GM19463 (cell line): ENCODE results near the gene CDCP1.
"Not testable (repeated sequence)": the region's sequence is repeated elsewhere in the genome, so short reads cannot be mapped to it uniquely, and the experiment has no call there.

ENCODE experiments used
- ATAC-seq: cut with Tn5 transposase; IDR thresholded peaks from one replicate; pipeline ENCODE4 v1.9.1; 2021; ENCODE audit warnings: mild to moderate bottlenecking, moderate library complexity; ENCODE audit not compliant: unreplicated experiment

Gene CDCP1

DNA sequence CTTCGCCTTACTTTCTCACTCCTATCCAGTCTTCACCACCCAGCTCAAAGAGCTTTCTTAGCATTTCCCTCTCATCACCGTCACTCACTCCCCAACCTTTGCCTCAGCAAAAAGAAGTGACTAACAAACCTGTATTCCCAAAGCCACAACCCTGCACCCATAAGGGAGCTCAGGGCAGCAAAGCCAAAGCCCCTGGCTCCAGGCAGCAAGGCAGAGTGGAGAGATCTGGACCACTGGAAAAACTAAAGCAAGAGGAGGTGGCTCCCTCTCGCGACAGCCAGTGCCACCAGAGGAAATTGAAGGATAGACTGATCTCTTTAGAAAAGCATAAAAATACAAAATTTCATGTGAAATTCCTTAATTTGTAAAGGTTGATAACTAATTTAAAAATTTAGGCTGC, 25.1 kb upstream of the CDCP1 start:
- no peak for ATAC-seq

DNA sequence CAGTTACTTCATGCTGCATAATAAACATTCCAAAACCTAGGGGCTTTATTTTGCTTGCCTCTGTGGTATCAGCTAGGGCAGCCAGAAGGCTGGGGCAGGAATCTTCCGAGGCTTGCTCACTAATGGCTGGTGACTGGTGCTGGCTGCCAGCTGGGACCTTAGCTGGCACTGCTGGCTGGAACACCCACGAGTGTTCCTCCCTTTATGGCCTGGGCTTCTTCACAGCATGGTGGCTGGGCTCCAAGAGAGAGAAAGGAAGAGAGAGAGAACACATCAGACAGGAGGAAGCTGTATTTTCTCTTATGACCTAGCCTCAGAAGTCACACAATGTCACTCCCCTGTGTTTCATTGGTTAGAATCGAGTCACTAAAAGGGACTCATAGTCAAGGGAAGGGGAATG, 23.9 kb upstream of the CDCP1 start:
- no peak for ATAC-seq

DNA sequence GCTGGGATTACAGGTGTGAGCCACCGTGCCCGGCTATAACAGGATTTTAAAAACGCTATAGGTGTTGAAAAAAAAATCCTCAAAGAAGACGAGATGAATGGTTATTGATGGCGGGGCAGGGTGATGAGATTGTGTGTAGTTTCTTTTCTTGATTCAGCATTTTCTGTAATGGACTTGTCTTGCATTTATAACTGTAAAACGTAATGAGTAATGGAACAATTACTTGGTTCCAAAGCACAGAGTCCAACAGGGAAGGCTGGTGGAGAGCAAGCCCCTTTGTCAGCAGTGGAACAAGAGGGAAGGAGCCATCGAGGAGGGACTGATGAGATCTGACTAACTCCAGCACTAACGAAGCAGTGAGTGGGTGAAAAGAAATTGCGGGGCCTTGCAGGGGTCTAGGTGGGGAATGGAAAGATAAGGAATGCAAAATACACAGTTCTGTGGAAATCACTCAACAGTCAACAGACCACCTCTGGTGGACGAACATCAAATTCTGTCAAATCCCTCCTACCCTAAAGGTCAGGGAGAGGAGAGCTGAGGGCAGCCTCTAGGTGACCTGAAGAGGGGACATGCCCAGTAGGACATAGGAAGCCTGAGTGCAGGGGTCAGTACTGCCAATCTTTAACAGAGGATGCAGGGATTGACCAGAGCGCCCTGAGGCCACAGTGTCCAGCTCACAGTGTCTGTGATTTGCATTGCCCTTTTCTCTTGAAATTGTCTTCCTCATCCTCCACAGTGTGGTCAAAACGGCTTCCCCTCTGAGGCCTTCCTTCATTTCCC, 23.1 kb upstream of the CDCP1 start:
- ATAC-seq: no peak

DNA sequence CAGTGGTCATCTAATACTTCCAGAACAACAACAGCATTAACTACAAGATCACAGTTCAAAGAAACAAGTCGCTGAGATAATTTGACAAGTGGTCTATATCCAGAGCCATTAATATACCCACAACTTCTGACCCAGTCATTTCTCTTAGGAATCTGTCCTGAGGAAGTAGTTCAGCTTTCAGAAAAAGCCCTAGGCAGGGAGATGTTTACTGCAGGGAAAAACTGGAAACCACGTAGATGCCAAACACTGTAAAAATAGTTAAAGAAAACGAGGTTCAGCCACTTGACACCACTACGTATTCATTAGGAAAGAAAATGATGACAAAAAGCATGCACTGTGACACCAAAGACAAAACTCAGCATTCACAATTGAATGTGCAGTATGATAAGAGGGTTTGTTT, 22.3 kb upstream of the CDCP1 start:
- ATAC-seq: no peak

DNA sequence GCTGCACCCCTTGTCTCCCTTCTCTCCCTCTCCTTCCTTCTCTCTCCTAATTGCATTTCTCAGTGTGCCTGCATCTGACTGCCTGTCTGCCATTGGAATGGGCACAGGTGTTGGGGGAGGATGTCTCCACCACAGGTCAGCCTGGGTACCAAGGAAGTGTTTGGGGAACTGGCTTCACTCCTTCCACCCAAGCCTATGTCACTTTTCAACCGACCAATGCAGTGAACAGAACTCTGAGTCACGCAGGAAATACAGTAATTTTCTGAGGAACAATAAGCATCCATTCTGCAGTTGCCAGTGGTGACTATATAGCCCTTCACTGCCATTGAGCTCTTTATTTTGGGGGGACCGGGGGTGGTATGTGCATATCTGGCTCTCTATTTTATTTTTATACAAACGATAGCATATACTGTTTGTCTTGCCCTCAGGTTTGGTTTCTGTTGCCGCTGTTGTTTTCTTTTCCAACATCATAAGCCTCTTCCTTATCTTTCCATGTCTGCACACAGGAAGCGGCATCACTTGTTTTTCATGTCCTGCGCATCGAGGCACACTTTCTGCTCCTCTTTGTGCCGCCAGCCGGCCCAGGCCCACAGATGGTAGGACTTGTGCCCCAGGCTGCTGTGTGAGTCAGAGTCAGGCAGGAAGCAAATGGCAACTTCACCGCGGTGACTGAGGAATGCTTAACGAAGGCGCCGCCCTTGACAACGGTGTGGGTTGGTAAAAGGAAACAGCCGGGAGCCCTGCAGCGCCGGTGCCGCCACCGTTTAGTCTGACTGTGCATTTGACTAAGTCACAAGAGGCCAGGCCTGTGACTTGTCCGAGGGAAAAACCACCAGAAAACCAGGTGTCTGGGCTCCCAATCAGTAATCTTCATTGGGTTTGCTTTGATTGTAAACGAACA, 21.1 kb upstream of the CDCP1 start:
- peak; percentile 94 for ATAC-seq

DNA sequence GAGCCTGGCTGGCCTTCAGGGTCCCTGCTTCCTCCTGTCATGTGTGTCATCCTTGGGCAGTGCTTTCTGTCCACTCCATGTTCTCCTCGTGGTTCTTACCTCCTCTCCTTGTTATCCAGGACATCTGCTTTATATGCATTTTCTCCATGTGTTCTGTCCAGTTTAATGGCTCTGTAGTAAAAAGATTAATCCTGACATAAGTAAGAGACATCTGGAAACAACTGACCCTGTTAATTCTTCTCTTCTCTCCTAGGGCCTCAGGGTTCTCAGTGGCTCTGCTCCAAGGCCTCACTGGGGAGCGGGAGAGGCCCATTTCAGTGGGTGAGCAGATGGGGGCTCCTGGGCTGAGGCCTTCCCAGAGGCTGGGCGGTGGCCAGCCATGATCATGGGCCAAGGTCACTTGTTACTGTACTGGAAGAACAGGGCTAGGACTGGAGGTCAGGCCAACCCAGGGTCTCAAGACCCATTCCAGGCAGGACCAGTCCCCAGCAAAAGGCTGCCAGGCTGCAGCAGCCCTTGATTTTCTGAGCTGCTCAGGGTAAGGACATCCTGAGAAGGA, 20.2 kb upstream of the CDCP1 start:
- no peak for ATAC-seq

DNA sequence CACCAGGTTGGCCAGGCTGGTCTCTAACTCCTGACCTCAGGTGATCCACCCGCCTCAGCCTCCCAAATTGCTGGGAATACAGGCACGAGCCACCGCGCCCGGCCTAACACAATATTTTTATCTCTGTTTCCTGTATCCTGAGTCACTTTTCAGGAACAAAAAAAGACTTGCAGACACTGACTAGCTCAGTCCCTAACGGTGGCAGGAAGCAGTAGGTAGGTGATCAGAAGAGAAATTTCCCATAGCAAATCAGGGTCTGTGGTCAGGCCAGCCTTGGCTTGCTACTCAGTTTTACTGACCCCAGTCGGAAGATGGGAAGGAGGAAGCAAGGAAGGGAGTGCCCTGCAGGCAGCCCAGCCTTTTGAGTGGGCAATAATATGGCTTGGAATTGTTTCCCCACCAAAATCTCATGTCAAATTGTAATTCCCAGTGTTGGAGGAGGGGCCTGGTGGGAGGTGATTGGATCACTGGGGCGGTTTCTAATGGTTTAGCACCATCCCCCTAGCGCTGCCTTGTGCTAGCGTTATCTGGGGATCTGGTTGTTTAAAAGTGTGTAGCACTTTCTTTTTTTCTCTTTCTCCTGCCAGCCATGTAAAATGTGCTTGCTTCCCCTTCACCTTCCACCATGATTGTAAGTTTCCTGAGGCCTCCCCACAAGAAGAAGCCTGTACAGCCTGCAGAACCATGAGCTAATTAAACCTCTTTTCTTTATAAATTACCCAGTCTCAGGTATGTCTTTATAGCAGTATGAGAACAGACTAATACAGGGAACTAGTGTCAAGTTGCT, 19.5 kb upstream of the CDCP1 start:
- no peak for ATAC-seq

DNA sequence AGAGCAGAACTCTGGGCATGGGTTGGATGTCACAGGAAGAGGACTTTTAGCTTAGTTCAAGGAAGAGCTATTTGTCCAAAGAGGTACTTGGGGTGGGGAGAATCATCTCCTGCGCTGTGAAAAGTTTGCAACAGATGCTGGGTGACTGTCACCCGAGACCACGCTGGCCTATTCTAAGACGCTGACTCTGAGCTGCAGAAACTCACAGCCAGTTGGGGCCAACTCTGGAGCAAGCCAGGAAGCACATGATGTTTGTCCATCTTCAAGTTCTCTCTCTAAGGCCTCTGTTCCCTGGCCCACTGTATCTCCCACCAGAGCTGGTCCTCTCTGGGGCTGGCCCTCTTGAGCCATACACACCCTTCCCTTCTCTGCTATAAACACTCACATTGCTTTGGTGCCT, 17.9 kb upstream of the CDCP1 start:
- ATAC-seq: no peak

DNA sequence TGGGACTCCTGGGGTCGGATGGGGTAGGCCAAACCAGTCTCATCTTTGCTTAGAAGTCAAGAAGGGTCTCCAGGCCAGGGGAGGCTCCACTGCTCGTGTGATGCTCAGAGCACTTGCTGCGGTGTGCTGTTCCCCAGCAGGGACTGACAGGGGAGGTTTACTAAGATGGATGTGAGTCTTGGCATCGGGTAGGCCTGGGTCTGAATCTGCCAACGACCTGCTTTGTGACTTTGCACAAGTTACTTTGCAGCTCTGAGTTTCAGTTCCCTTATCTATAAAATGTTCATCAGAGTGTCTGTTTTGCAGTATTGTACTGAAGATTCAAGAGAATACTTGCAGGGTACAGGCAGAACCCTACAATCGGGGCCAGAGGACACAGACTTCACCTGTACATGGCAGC, 17.3 kb upstream of the CDCP1 start:
- peak; percentile 55 for ATAC-seq

DNA sequence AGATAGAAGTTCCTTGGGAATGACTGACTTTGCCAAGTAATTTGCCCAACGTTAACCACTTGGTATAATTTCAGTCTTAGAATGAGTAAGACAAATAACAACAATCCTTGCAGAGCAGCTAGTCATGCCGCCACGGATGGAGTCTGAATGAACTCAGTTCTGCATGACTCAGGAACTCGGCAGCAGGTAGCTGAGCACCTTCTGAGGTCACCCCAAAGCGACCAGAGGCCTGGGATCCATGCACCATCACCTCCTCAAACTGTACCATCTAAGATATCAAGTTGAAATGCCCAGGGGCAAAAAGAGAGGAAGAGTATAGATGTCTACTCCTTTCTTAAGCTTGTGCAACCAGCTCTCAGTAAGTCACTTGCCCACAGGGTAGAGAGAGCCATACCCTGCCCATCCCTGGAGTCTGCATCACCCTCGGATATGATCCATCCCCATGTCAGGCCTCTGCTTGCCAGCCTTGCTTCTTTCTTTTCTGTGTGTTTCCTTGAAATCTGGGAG, 8.5 kb upstream of the CDCP1 start:
- no peak for ATAC-seq

DNA sequence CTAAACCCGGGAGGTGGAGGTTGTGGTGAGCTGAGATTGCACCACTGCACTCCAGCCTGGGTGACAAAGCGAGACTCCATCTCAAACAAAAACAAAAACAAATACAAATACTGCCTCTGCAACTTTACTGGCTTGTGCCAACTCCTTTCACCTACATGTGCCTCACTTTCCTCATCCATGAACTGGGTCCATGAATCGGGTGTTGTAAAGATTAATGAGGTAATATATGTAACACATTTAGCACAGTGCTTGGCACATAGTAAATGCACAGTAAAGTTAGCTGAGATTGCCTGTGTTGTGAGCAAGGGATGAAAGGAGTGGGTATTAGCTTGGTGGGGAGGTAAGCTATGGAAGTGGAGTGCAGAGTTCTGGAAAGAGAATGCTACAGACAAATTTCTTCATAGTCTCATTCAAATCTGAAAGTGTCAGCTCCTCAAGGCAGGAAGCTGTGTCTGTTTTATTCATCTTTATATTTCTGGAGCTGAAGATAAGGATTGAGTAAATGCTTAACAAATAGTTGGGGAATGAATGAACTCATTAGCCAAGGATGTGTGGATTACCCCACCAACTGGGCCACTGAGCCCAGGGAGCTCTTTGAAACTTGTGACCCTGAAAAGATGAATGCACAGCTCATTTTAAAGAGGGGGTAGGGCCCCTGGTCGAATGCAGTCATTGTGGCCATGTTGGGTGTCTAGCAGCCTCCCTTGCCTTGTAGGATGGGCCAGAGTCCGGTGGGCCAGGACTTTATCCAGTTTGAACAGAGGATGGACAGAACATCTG, 7.7 kb upstream of the CDCP1 start:
- ATAC-seq: no peak

DNA sequence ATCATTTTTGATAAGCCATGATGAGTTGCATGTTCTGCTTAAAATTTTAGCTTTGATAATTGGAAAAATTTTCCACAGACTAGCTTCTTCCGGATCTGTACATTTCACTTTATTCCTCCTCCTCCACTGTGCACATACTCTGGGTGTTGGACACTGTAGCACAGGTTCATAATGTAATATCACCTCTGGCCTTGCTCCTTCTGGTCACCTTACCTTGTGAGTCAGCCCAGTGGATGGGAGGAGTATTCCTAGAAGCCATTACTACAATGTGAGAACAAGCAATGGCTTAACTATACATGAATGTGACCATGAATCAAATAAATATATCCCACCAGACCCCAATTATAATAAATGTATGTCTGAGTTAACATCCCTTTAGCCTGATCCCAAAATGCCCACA, 6.1 kb upstream of the CDCP1 start:
- ATAC-seq: no peak

DNA sequence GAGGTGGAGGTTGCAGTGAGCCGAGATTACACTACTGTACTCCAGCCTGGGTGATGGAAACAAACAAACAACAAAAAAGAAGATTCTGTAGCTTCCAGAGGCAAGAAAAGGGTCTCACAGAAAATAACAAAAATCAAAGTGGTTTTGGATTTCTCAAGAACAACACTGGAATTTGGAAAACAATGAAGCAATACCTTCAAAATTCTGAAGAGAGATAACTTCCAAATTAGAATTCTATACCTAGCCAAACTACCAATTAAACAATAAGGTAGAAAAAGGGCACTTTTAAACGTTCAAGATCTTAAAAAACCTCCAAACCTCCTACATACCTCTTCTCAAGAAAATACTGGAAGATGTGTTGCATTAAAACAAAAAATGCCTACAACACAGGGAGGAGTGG, 4.9 kb upstream of the CDCP1 start:
- ATAC-seq: no peak

DNA sequence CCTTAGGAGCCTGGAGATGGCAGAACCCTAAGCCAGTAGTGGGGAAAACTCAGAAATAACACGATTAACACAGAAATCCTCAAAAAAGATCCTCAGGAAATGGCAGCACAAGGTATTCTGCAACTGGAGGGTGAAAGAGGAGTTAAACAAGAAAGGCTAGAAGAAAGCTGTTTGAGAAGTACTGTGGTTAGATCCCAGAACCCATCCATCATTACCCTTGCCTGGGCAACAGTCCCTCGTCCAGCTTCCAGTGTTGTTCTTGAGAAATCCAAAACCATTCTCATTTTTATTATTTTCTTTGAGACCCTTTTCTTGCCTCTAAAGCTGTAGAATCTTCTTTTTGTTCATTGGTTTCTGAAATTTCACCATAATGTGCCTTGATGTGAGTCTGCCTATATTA, 2.7 kb upstream of the CDCP1 start:
- ATAC-seq: no peak

DNA sequence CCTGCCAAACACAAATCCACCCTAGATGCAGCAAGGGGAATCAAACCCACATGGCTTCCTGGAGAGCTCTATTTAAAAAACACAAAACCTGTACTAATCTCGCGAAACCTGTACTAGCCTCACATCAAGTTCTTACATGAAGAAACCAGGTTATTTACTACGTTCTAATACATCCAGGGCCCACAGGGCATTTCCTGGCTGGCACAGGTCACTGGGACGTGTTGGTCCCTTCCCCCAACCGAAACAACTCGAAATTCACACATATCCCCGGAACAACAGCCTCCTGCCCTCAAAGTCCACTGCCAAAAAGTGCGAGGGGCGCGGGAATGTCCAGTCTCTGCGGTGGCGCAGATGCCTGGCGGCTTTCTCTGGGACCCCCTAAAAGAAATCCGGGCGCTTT, 955 bp downstream of the CDCP1 start:
- no peak for ATAC-seq

DNA sequence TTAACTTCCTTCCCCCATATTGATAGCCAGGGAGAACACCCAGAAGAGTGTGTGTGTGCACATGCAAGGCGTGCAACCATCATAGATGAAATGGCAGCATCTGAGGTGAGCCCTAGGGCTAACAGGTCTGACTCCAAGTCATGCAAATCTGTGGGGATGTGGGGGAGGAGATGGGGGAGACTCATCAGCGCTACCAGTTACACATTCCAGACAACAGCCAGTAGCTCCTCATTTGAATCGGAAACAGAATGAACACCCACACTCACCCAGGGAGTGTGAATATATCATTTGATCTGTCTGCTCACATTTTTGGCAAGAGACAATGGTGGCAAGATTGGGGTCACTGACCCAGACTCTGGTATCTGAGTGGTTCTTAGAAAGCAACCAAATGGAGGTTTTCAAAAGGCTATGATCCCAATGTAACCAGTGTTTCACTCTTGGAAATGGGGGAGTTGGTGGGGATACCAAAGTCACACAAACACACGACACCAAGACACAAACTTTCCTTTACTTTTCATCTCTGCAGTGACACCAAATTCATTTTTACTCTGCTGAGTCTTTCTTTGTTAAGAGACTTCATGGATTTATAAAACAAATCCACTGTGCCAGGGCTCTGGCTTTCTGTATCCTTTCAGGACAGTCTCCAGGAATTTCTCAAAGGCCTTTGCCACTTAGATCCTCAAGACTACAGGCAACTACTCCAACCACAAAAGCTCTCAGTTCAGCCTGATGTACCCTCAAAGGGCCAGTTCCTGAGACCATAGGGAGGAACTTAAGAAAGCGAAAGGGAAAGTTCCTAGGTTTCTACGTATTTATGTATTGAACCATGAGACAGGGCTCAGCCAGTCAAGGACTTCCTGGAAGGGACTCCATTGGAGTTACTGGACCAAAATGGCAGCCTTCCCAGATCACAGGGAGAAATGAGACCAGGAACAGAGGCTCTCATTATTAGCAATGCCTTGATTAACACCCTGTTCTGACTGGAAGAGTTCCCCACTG, 2.2 kb downstream of the CDCP1 start:
- peak; percentile 52 for ATAC-seq

DNA sequence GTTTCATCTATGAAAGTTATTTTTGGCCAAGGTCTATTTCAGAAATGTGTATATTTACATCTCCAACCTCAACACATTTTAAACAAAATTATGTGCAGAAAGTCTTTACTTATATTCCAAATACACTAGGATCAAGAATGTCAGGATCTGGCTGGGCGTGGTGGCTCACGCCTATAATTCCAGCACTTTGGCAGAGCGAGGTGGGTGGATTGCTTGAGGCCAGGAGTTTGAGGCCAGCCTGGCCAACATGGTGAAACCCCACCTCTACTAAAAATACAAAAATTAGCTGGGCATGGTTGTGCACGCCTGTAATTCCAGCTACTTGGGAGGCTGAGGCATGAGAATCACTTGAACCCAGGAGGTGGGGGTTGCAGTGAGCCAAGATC, 5.4 kb downstream of the CDCP1 start:
- not testable (repeated sequence) for ATAC-seq

DNA sequence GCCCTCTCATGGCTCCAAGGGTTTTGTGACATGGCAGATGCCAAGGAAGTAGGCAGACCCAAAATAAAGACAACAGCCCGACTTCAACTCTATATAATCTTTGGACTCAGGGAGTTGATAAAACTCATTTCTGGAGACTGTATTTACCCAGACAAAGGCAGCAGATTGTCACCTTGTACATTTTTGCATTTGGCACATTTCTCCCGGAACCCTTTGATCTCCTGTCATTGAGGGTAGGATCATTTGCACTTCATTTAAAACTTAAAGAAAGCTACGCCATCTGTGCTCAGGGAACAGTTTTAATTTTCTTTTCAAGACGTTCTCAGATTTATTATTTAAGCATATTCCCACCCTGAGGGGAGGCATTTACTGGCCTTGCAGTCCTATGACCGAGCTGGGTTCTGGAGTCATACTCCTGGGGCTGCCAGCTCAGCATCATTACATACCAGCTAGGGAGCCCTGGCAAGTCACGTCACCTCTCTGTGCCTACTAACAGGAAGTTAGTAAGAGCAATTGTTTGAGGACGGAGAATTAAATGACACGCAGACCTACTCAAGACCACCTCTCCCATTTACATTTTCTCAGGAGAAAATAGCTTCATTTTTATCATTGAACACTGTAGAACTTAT, 5.9 kb downstream of the CDCP1 start:
- ATAC-seq: no peak
